ENCODE results near the gene ASH1L. TPM values are rescaled to one million over a fixed set of nuclear protein-coding genes. Genes with fewer than 3 reads are reported as not detected.
A peak's percentile ranks its signal among the peaks of the same experiment; 100 is the strongest.

The ASH1L gene
- total and polyA plus RNA-seq, 2 donors from 2014 or later, result 4.2 to 68.5 TPM

GRCh38 chr1:155471891-155472290, 90.7 kb downstream of the ASH1L start:
- Histone ChIP-seq H3K27me3 (ENCODE audit: control insufficient read depth, insufficient read depth, low read length) (no peaks in the 10 kb centered on the region), H3K4me1 (ENCODE audit: control insufficient read depth in 2 of 3, insufficient read depth in 2 of 3, low read depth in 1 of 3, low read length in 3 of 3) (no peaks in the 10 kb centered on the region), H3K27ac (ENCODE audit: low read depth in 2 of 2, low read length in 2 of 2) (no peak overlapping the region), H3K4me3 (ENCODE audit: low read length in 3 of 3) (no peak overlapping the region), H3K9me3 (ENCODE audit: control insufficient read depth in 2 of 3, insufficient read depth in 1 of 3, low read length in 3 of 3) (peaks cover 0 to 7% (median 0%) of the 10 kb centered on the region in 3 donors), H3K36me3 (ENCODE audit: control insufficient read depth in 2 of 3, insufficient read depth in 3 of 3, low read length in 3 of 3) (peaks cover 0 to 4% (median 0%) of the 10 kb centered on the region in 3 donors), H3K9ac (ENCODE audit: low read length in 3 of 3) (no peak overlapping the region)
- intact Hi-C loops (cut with DNase I), result no loop called here
- DNase-seq (no peak), FAIRE-seq (no peak)
- TF ChIP-seq CTCF (IDR thresholded peaks at IDR 0.05; ENCODE audit: borderline replicate concordance, extremely low read depth, insufficient read depth), result no peak

DNA sequence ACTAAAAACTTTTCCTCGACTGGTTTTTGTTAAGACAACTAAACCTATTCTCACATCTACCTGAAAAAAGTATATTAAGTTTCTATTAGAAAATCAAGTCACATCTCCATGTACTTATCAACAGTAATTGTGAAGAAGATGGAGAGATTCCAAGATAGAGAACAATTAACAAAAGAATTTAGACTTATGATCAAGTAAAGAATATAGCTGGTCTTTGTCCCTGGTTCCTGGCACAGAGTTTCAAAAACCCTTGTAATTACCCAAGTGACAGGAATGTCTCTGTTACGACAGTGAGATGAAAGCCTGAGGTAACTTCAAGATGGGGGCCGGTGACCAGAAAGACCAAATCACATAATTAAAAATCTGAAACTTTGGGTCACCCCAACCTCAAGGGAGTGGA, 91.6 kb downstream of the ASH1L start:
- peaks cover 0 to 4% (median 0%) of the 10 kb centered on the region in 3 donors for H3K36me3 ChIP-seq (ENCODE audit: control insufficient read depth in 2 of 3, insufficient read depth in 3 of 3, low read length in 3 of 3)
- no peaks in the 10 kb centered on the region for H3K27me3 ChIP-seq (ENCODE audit: control insufficient read depth, insufficient read depth, low read length)
- FAIRE-seq (no peak), DNase-seq (no peak)
- H3K9me3 ChIP-seq (ENCODE audit: control insufficient read depth in 2 of 3, insufficient read depth in 1 of 3, low read length in 3 of 3), result peaks cover 0 to 7% (median 0%) of the 10 kb centered on the region in 3 donors
- no peak overlapping the region for H3K4me3 ChIP-seq (ENCODE audit: low read length in 3 of 3)
- H3K27ac ChIP-seq (ENCODE audit: low read depth in 2 of 2, low read length in 2 of 2), result no peak overlapping the region
- no peak for TF ChIP-seq CTCF (IDR thresholded peaks at IDR 0.05; ENCODE audit: borderline replicate concordance, extremely low read depth, insufficient read depth)
- H3K4me1 ChIP-seq (ENCODE audit: control insufficient read depth in 2 of 3, insufficient read depth in 2 of 3, low read depth in 1 of 3, low read length in 3 of 3), result peaks cover 0 to 5% (median 0%) of the 10 kb centered on the region in 3 donors
- intact Hi-C loops (cut with DNase I), result no loop called here
- no peak overlapping the region for H3K9ac ChIP-seq (ENCODE audit: low read length in 3 of 3)

DNA sequence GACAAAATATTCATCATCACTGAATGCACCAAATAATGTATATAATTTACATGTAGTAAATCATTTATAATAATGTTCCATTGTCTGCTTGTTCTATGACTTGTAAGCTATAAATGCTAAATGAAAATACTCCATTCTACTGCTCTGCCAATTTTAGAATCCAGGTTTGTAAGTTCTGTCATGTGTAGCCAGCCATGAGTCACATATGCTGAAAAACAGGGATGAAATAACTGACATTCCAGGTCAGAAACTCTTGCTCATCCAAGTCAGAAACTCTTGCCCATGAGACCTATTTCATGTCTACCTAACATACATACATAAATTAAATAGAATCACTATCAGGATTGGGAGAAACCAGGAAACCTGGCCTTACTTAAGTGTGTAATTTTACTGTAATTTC, 95.6 kb downstream of the ASH1L start:
- TF ChIP-seq CTCF (IDR thresholded peaks at IDR 0.05; ENCODE audit: borderline replicate concordance, extremely low read depth, insufficient read depth), result no peak
- FAIRE-seq (no peak), DNase-seq (peak in 1 of 5 donors; percentile 19)
- H3K4me1 ChIP-seq (ENCODE audit: control insufficient read depth in 2 of 3, insufficient read depth in 2 of 3, low read depth in 1 of 3, low read length in 3 of 3), result peaks cover 0 to 5% (median 0%) of the 10 kb centered on the region in 3 donors
- no peak overlapping the region for H3K9ac ChIP-seq (ENCODE audit: low read length in 3 of 3)
- H3K9me3 ChIP-seq (ENCODE audit: control insufficient read depth in 2 of 3, insufficient read depth in 1 of 3, low read length in 3 of 3), result peaks cover 0 to 7% (median 0%) of the 10 kb centered on the region in 3 donors
- H3K27ac ChIP-seq (ENCODE audit: low read depth in 2 of 2, low read length in 2 of 2), result no peak overlapping the region
- no peaks in the 10 kb centered on the region for H3K27me3 ChIP-seq (ENCODE audit: control insufficient read depth, insufficient read depth, low read length)
- intact Hi-C loops (cut with DNase I), result no loop called here
- no peak overlapping the region for H3K4me3 ChIP-seq (ENCODE audit: low read length in 3 of 3)
- peaks cover 0 to 7% (median 3%) of the 10 kb centered on the region in 3 donors for H3K36me3 ChIP-seq (ENCODE audit: control insufficient read depth in 2 of 3, insufficient read depth in 3 of 3, low read length in 3 of 3)

GRCh38 chr1:155466617-155466972, 96.0 kb downstream of the ASH1L start:
- H3K9me3 ChIP-seq (ENCODE audit: control insufficient read depth in 2 of 3, insufficient read depth in 1 of 3, low read length in 3 of 3), result peaks cover 0 to 4% (median 0%) of the 10 kb centered on the region in 3 donors
- intact Hi-C loops (cut with DNase I), result no loop called here
- TF ChIP-seq CTCF (IDR thresholded peaks at IDR 0.05; ENCODE audit: borderline replicate concordance, extremely low read depth, insufficient read depth), result no peak
- no peak overlapping the region for H3K9ac ChIP-seq (ENCODE audit: low read length in 3 of 3)
- peaks cover 0 to 6% (median 3%) of the 10 kb centered on the region in 3 donors for H3K36me3 ChIP-seq (ENCODE audit: control insufficient read depth in 2 of 3, insufficient read depth in 3 of 3, low read length in 3 of 3)
- H3K4me1 ChIP-seq (ENCODE audit: control insufficient read depth in 2 of 3, insufficient read depth in 2 of 3, low read depth in 1 of 3, low read length in 3 of 3), result peaks cover 0 to 5% (median 0%) of the 10 kb centered on the region in 3 donors
- no peaks in the 10 kb centered on the region for H3K27me3 ChIP-seq (ENCODE audit: control insufficient read depth, insufficient read depth, low read length)
- FAIRE-seq (no peak), DNase-seq (no peak)
- no peak overlapping the region for H3K27ac ChIP-seq (ENCODE audit: low read depth in 2 of 2, low read length in 2 of 2)
- H3K4me3 ChIP-seq (ENCODE audit: low read length in 3 of 3), result no peak overlapping the region
